Lung (tissue), 12 donors: Measurements from ENCODE around the gene PCDH9. TPM values are rescaled to one million over a fixed set of nuclear protein-coding genes. Genes with fewer than 3 reads are reported as not detected.

Source experiments
- ATAC-seq: fragments of 200-7000 bp; cut with Tn5 transposase; one replicate; pipeline ENCODE4 v1.9.1; 2020; ENCODE audit warnings: moderate number of reproducible peaks; ENCODE audit not compliant: insufficient read depth, low FRiP score
- DNase-seq, 3 donors: peaks; one replicate each; pipeline ENCODE4 v3.0.0-alpha.2; 2013 to 2017
- H3K27ac ChIP-seq, 2 donors: one replicate each; pipeline ENCODE4 v1.5.1; 2013; ENCODE audit warnings: mild to moderate bottlenecking in 2 of 2, moderate library complexity in 2 of 2, control low read depth in 1 of 2, inconsistent platforms in 1 of 2, low read depth in 1 of 2, low read length in 1 of 2
- H3K27me3 ChIP-seq, 3 donors: one replicate each; pipeline ENCODE4 v1.5.1; 2013; ENCODE audit warnings: low read length in 2 of 3; ENCODE audit not compliant: control insufficient read depth in 3 of 3, insufficient read depth in 3 of 3
- H3K36me3 ChIP-seq, 4 donors: one replicate each; pipeline ENCODE4 v1.5.1; 2013; ENCODE audit warnings: low read length in 4 of 4, mild to moderate bottlenecking in 1 of 4, moderate library complexity in 1 of 4; ENCODE audit not compliant: control insufficient read depth in 4 of 4, insufficient read depth in 4 of 4
- H3K4me1 ChIP-seq, 5 donors: one replicate each; pipeline ENCODE4 v1.5.1; 2013; ENCODE audit warnings: low read length in 5 of 5, mild to moderate bottlenecking in 2 of 5, moderate library complexity in 1 of 5; ENCODE audit not compliant: control insufficient read depth in 5 of 5, insufficient read depth in 5 of 5
- H3K4me3 ChIP-seq: one replicate; pipeline ENCODE4 v1.5.1; 2013; ENCODE audit warnings: mild to moderate bottlenecking, control low read depth, moderate library complexity
- H3K9ac ChIP-seq, 2 donors: one replicate each; pipeline ENCODE4 v1.5.1; 2013; ENCODE audit warnings: low read length in 2 of 2, control low read depth in 1 of 2; ENCODE audit not compliant: insufficient read depth in 1 of 2
- H3K9me3 ChIP-seq, 4 donors: one replicate each; pipeline ENCODE4 v1.5.1; 2013; ENCODE audit warnings: low read length in 3 of 4, mild to moderate bottlenecking in 1 of 4, moderate library complexity in 1 of 4; ENCODE audit not compliant: control insufficient read depth in 4 of 4, insufficient read depth in 3 of 4
- CTCF ChIP-seq: IDR thresholded peaks from 2 replicates; pipeline ENCODE4 v1.5.1; 2012; ENCODE audit warnings: mild to moderate bottlenecking; ENCODE audit errors: control extremely low read depth, extremely low read depth
- WGBS, 2 donors: extraction: QIAGEN DNeasy Blood & Tissue Kit; methylation state at CpG; one replicate each; pipeline ENCODE4 v1.1.7; 2013; 5-methylcytosine and 5-hydroxymethylcytosine counted together
- polyA plus RNA-seq, 2 donors: library from polyadenylated mRNA; stranded (reverse); fragments of 200-250 nt; gene quantifications; one replicate each; pipeline ENCODE4 v1.2.1, GENCODE V29; 2013
- total RNA-seq, 2 donors: library from RNA; depleted of rRNA in 1 of 2; stranded (reverse); fragments of >200 nt in 1 of 2; gene quantifications; one replicate each; pipeline ENCODE4 v1.2.1, GENCODE V29; 2014 to 2021
- donor health status: control.
- donor health status: control.
- donor health status: Bipolar disorder and iron deficiency.
- donor health status: healthy.
- donor health status: DM: yes; HTN: yes; CAD: no.

PCDH9 gene
- total and polyA plus RNA-seq, 4 donors = 0.68 to 22.2 (median 4.1) TPM

GRCh38 chr13:66639044-66639443 lies 591.1 kb downstream of the PCDH9 start:
- no peak overlapping the region for H3K27ac ChIP-seq
- DNase-seq (no peak), ATAC-seq (no peak)
- no peaks in the 10 kb centered on the region for H3K36me3 ChIP-seq
- TF ChIP-seq CTCF = no peak
- H3K27me3 ChIP-seq = no peaks in the 10 kb centered on the region
- WGBS, 2 donors = 89% methylated on average over 1 of the region's 1 CpG
- H3K4me1 ChIP-seq = peaks cover 0 to 4% (median 0%) of the 10 kb centered on the region in 5 donors
- H3K9me3 ChIP-seq = no peaks in the 10 kb centered on the region
- no peak overlapping the region for H3K4me3 ChIP-seq
- H3K9ac ChIP-seq = no peak overlapping the region

GRCh38 chr13:66635526-66635925 lies 594.6 kb downstream of the PCDH9 start:
- Histone ChIP-seq H3K9ac (no peak overlapping the region), H3K4me3 (no peak overlapping the region), H3K36me3 (no peaks in the 10 kb centered on the region), H3K9me3 (no peaks in the 10 kb centered on the region), H3K4me1 (peaks cover 0 to 4% (median 0%) of the 10 kb centered on the region in 5 donors), H3K27me3 (no peaks in the 10 kb centered on the region), H3K27ac (no peak overlapping the region)
- no peak for DNase-seq
- no peak for ATAC-seq
- no peak for TF ChIP-seq CTCF
- 85% methylated on average over 1 of the region's 1 CpG for WGBS, 2 donors

GRCh38 chr13:66634384-66634783 lies 595.8 kb downstream of the PCDH9 start:
- Histone ChIP-seq H3K36me3 (no peaks in the 10 kb centered on the region), H3K4me1 (peaks cover 0 to 4% (median 0%) of the 10 kb centered on the region in 5 donors), H3K9ac (no peak overlapping the region), H3K4me3 (no peak overlapping the region), H3K27me3 (no peaks in the 10 kb centered on the region), H3K27ac (no peak overlapping the region), H3K9me3 (peaks cover 0 to 3% (median 1%) of the 10 kb centered on the region in 4 donors)
- no peak for TF ChIP-seq CTCF
- ATAC-seq (no peak), DNase-seq (no peak)

- Histone ChIP-seq H3K9me3 (peaks cover 0 to 5% (median 2%) of the 10 kb centered on the region in 4 donors), H3K4me3 (no peak overlapping the region), H3K9ac (no peak overlapping the region), H3K27me3 (no peaks in the 10 kb centered on the region), H3K4me1 (peaks cover 0 to 3% (median 0%) of the 10 kb centered on the region in 5 donors), H3K27ac (no peak overlapping the region), H3K36me3 (no peaks in the 10 kb centered on the region)
- TF ChIP-seq CTCF = no peak
- DNase-seq (no peak), ATAC-seq (no peak)
- WGBS, 2 donors = 69 to 79% methylated on average over 4 of the region's 4 CpGs
These were observed 602.6 kb downstream of the PCDH9 start for GRCh38 chr13:66627512-66627911.
